Medulla oblongata (tissue), 1 donor: ENCODE measurements around the gene DACT1.

Source experiments
- DNase-seq: peaks from one replicate; pipeline ENCODE4 v3.0.0-alpha.2; 2015; ENCODE audit errors: extremely low spot score

The DACT1 gene

GRCh38 chr14:58636129-58636528 is 1.6 kb upstream of the DACT1 start:
- DNase-seq, result no peak

- DNase-seq, result no peak
Measured at GRCh38 chr14:58637040-58637390, 747 bp upstream of the DACT1 start.

GRCh38 chr14:58638231-58639197 is 752 bp downstream of the DACT1 start:
- peak; percentile 57 for DNase-seq

DNA sequence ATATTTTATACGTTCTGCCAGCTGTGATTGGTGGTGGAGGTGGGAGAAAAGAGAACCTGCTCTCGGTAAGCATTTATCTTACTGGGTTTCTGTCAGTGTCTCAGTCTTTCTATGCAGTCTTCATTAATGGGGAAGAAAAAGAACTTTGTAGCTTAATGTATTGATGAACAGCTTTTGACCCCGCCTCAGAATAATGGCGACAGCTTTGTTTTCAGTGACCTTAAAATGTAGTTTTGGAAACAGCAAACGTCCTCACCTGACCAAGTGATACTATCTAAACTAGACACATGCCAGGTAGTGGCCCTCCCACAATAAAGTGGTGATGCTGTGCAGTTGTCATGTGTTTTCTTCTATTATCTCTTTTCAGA is 1.4 kb downstream of the DACT1 start:
- DNase-seq, result no peak

DNA sequence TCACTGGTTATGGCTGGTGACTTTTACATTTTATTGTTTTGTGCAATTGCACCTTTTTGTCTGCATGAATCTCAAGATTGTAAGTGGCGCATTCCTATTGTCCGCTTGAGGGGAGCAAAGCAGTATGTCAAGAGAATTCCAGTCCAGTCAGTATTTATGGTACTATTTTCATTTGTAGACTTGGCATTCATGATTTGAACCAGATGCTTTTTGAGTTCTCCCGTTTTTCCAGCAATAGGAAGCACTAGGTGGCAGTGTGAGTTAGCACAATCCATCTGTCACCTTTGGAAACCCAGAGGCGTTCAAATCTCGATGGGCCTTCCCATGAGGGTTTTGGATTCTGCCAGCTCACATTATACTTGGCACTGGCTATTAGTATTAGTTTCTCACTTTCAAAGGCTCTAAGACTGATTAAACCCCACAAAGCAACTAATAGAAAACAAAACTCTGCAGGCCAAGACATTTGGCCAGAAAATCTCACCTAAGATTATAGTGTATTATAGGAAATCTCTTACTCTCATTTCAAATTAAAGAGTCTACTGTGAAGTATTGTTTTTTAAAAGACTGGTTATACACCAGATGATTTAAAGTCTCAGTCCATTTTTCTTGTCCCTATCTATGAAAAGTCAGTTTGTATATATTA is 2.2 kb downstream of the DACT1 start:
- peak; percentile 90 for DNase-seq

DNA sequence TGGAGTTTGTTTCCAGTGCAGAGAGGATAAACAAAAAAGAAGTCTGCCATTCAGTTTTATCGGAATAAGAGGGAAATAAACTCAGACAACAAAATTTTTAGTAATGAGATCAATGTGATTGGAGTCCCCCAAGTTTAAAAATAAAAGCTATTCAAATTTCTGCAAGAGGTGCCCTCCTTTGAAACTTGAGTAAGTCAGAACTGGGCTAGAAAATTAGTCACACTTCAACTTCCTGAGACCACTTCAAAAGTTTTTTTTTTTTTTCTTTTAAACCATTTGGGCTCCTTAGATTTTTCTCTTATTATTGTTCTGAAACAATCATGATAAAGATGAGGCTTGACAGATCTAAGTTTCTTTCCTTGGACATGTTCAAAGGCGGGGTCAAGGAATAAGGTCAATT is 3.2 kb downstream of the DACT1 start:
- DNase-seq, result no peak

GRCh38 chr14:58641509-58641908 is 3.7 kb downstream of the DACT1 start:
- DNase-seq, result no peak

DNA sequence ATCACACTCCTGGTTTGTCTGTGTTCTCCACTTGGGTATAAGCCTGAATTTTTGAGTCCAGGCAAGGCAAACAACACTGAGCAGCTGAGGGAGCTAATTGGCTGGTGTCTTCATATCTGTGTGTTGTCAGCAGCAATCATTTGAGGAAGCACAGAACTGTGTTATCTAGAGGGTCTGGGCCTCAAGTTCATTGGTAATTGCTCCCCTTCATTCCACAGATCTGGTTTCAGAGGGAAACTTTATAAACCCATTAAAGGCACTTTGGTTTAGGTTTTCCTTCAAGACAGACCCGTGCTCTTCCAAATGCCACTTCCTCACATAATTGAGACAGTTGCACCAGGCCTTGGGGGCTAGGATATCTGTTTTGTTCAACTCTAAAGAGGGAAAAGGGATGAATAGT is 5.6 kb downstream of the DACT1 start:
- no peak for DNase-seq

DNA sequence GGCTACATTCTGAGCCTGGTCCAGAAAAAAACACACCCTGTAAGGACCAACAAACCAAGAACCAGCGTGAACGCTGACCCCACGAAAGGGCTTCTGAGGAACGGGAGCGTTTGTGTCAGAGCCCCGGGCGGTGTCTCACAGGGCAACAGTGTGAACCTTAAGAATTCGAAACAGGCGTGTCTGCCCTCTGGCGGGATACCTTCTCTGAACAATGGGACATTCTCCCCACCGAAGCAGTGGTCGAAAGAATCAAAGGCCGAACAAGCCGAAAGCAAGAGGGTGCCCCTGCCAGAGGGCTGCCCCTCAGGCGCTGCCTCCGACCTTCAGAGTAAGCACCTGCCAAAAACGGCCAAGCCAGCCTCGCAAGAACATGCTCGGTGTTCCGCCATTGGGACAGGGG is 7.9 kb downstream of the DACT1 start:
- DNase-seq, result no peak

DNA sequence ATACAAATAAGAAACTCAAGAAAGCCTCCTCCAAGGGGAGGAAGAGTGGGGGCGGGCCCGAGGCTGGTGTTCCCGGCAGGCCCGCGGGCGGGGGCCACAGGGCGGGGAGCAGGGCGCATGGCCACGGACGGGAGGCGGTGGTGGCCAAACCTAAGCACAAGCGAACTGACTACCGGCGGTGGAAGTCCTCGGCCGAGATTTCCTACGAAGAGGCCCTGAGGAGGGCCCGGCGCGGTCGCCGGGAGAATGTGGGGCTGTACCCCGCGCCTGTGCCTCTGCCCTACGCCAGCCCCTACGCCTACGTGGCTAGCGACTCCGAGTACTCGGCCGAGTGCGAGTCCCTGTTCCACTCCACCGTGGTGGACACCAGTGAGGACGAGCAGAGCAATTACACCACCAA is 8.7 kb downstream of the DACT1 start:
- no peak for DNase-seq

DNA sequence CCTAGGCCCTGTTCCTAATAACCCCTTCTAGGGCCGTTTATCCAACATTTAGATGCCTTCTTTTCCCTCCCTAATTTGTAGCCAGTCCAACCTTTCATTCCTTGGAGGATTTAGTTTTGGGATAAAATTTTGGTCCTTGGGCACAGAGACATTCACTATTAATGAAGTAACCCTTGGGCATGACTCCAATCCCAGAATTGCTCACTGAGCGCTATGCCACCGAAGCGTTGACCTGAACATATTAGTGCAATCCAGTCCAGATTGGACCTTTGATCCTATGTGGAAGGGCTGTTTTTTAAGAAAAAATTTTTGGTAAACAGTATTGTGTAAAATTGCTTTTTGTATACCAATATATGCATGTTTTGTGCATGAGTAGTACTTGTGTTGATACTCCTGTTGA is 10.0 kb downstream of the DACT1 start:
- no peak for DNase-seq

GRCh38 chr14:58650857-58651256 is 13.1 kb downstream of the DACT1 start:
- no peak for DNase-seq

GRCh38 chr14:58656671-58657411 is 19.1 kb downstream of the DACT1 start:
- DNase-seq, result no peak

- DNase-seq, result no peak
Measured at GRCh38 chr14:58659061-58659460, 21.3 kb downstream of the DACT1 start.

- DNase-seq, result peak; percentile 18
Measured at GRCh38 chr14:58659846-58660245, 22.1 kb downstream of the DACT1 start.

- no peak for DNase-seq
Measured at GRCh38 chr14:58660407-58660806, 22.6 kb downstream of the DACT1 start.

GRCh38 chr14:58662018-58662417 is 24.3 kb downstream of the DACT1 start:
- DNase-seq, result no peak

GRCh38 chr14:58662759-58663158 is 25.0 kb downstream of the DACT1 start:
- no peak for DNase-seq

DNA sequence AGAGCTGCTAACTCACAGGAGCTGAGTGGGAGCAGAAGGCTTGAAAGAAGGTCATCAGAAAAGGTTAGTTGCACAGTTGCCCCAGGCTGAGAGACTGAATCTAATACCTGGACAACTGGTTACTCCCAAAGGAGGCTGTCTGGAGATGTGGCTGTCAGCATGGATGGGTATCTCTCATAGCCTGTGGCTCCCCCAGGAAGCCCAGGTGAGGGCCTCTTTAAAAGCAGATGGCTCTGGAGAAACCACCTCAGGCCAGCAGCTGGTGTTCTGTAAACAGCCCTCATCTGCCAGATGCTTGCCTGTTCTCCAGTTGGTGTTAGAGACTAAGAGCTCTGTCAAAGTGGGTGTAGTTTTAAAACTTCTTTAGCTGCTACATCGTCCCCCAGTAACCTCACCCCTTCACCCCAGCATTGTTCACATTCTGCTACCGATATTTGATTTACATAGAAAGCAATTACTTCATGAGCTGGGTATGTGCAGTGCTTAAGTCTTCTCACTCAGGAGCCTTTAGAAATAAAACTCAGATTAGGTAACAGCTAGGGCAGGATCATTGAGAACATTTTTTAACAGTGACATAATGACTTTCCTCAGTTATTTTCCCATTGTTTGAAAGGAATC is 25.8 kb downstream of the DACT1 start:
- DNase-seq, result no peak

DNA sequence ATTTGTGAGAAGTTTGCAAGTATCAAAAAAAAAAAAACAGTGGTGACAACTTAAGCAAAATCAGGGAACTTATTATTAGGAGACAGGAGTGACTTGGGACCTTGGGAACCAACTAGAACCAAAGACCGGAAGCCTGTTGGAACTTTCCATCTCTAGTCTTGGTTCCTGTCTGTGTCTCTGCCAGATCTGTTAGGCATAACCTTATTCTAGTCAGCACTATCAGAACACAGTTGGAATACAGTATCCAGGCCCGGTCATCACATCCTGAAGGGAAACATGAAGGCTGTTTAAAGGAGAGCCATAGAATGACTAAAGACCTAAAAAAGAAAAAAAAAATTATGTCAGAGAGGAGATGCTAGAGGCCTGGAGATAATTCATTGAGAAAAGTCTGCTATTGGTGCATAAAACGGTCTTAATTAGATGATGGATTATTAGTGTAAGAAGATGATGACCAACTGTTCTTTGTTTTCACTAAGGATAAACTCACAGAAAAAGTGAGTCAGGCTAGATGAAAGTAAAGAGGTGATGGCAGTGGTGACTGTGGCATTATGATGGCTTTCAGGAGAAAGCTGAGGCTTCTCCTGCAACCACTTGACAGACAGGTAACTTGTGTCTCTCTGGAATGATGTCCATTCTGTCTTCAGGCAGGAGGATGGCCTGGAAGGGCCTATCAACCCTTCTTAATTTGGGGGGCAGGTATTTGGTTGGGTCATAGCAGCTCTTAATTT is 28.2 kb downstream of the DACT1 start:
- DNase-seq, result no peak

DNA sequence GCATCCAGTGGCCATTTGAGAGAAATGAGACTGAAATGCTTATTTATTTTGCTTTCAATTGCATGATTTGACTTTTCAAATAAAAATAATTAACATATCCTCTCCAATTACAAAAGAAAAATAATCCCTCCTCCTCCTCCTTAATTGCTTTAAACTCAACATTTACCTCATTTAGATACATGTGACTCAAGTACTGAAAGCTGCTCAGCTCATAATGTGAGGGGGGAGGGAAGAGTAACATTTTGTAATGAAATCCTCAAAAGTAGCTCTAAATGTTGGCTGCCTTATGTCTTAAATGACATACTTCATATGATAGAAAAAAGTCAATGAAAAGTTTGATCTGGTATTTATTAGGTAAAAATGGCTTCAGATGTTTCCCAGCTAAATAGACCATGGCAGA is 29.0 kb downstream of the DACT1 start:
- no peak for DNase-seq

GRCh38 chr14:58667900-58668299 is 30.1 kb downstream of the DACT1 start:
- DNase-seq, result no peak
